A673 (cell line): ENCODE measurements around the gene CNIH3. TPM values are rescaled to one million over a fixed set of nuclear protein-coding genes. Genes with fewer than 3 reads are reported as not detected.

ENCODE experiments used
- BruUV-seq: library from RNA; stranded (reverse); fragments of 400-500 nt; replicated peaks from 2 replicates; lab custom pipeline; 2021; lab: Mats Ljungman, UMichigan
- CTCF ChIA-PET: fragments of 300-600 bp; sonication (Branson Sonifier 250); formaldehyde crosslinking; loops from one replicate; lab custom pipeline; 2022; ENCODE audit warnings: antibody characterized with exemption; lab: Charles Lee
- POLR2A ChIA-PET: fragments of 300-600 bp; sonication (Branson Sonifier 250); formaldehyde crosslinking; loops from one replicate; lab custom pipeline; 2022; ENCODE audit warnings: antibody characterized with exemption; ENCODE audit not compliant: low non-redundant PET; lab: Charles Lee
- DNase-seq: peaks from one replicate; pipeline ENCODE4 v3.0.0-alpha.2; 2015; ENCODE audit warnings: low spot score
- H3K27ac ChIP-seq: fragments of 200-600 bp; sonication (generic); 2 replicates; pipeline ENCODE4 v1.5.1; 2016; ENCODE audit warnings: mixed run types, low read depth, mild to moderate bottlenecking, mixed read lengths, antibody characterized with exemption, low read length; ENCODE audit not compliant: poor library complexity, severe bottlenecking
- H3K27me3 ChIP-seq: fragments of 200-600 bp; sonication (generic); replicated peaks from 2 replicates; pipeline ENCODE4 v1.6.1; 2017; ENCODE audit warnings: mixed run types, low read depth, mild to moderate bottlenecking, mixed read lengths, antibody characterized with exemption, low read length; ENCODE audit not compliant: insufficient read depth, poor library complexity
- H3K36me3 ChIP-seq: fragments of 200-600 bp; sonication (generic); 2 replicates; pipeline ENCODE4 v1.6.1; 2016; ENCODE audit warnings: mixed run types, mild to moderate bottlenecking, mixed read lengths, antibody characterized with exemption, low read length; ENCODE audit not compliant: insufficient read depth, poor library complexity, severe bottlenecking
- H3K4me1 ChIP-seq: fragments of 200-600 bp; sonication (generic); 2 replicates; pipeline ENCODE4 v1.6.1; 2017; ENCODE audit warnings: mixed run types, mild to moderate bottlenecking, mixed read lengths, antibody characterized with exemption, low read length; ENCODE audit not compliant: insufficient read depth, poor library complexity, severe bottlenecking
- H3K4me3 ChIP-seq: fragments of 200-600 bp; sonication (generic); 2 replicates; pipeline ENCODE4 v1.5.1; 2016; ENCODE audit warnings: low read depth, mixed run types, mild to moderate bottlenecking, mixed read lengths, low read length; ENCODE audit not compliant: poor library complexity, severe bottlenecking
- H3K9me3 ChIP-seq: fragments of 200-600 bp; sonication (generic); 2 replicates; pipeline ENCODE4 v1.6.1; 2016; ENCODE audit warnings: mixed run types, low read depth, mild to moderate bottlenecking, mixed read lengths, antibody characterized with exemption, low read length; ENCODE audit not compliant: poor library complexity, severe bottlenecking
- CTCF ChIP-seq: fragments of 300-800, 200-600 bp; sonication (generic); conservative IDR thresholded peaks from 2 replicates; pipeline ENCODE4 v1.5.1; 2017; ENCODE audit warnings: low read depth, mild to moderate bottlenecking, antibody characterized with exemption, low read length, moderate library complexity, mixed read lengths
- EZH2 ChIP-seq: fragments of 200-600 bp; sonication (generic); IDR thresholded peaks from 2 replicates; pipeline ENCODE4 v1.6.1; 2017; ENCODE audit warnings: borderline replicate concordance, low read depth, mild to moderate bottlenecking, mixed read lengths, antibody characterized with exemption, low read length; ENCODE audit not compliant: poor library complexity, severe bottlenecking
- intact Hi-C: fragments of 100-400 bp; cut with micrococcal nuclease; formaldehyde crosslinking; loops from one replicate; pipeline ENCODE4 v1.10.0; 2022; ENCODE audit not compliant: unreplicated experiment
- total RNA-seq: library from RNA; stranded (reverse); gene quantifications from 2 replicates; pipeline ENCODE4 v1.2.3, GENCODE V29; 2021

Gene CNIH3
- total RNA-seq, 1 experiment from 2014 or later: 3.8 TPM

- H3K4me3 ChIP-seq: no peak overlapping the region
- H3K27ac ChIP-seq: no peak overlapping the region
- ChIA-PET CTCF (no interaction called here), POLR2A (no interaction called here)
- no peaks in the 10 kb centered on the region for H3K27me3 ChIP-seq
- no peak for TF ChIP-seq CTCF
- TF ChIP-seq EZH2: no peak
- BruUV-seq: no TSS peak
- intact Hi-C loops: no loop called here
- H3K9me3 ChIP-seq: no peaks in the 10 kb centered on the region
- DNase-seq: no peak
- peaks cover 4% of the 10 kb centered on the region for H3K4me1 ChIP-seq
- H3K36me3 ChIP-seq: no peaks in the 10 kb centered on the region
Observed at GRCh38 chr1:224629965-224630364, 13.8 kb downstream of the CNIH3 start.

GRCh38 chr1:224631462-224632115 lies 15.5 kb downstream of the CNIH3 start:
- Histone ChIP-seq H3K4me3 (no peak overlapping the region), H3K4me1 (peaks cover 11% of the 10 kb centered on the region), H3K36me3 (no peaks in the 10 kb centered on the region), H3K27me3 (no peaks in the 10 kb centered on the region), H3K9me3 (no peaks in the 10 kb centered on the region), H3K27ac (no peak overlapping the region)
- CTCF ChIA-PET: no interaction called here
- no peak for TF ChIP-seq CTCF
- TF ChIP-seq EZH2: no peak
- POLR2A ChIA-PET: no interaction called here
- no TSS peak for BruUV-seq
- intact Hi-C loops: no loop called here
- DNase-seq: no peak

GRCh38 chr1:224632381-224632871 lies 16.3 kb downstream of the CNIH3 start:
- no TSS peak for BruUV-seq

More at GRCh38 chr1:224632381-224632871, 16.3 kb downstream of the CNIH3 start:
- no peaks in the 10 kb centered on the region for H3K27me3 ChIP-seq
- ChIA-PET POLR2A (no interaction called here), CTCF (no interaction called here)
- no peak overlapping the region for H3K27ac ChIP-seq
- H3K9me3 ChIP-seq: no peaks in the 10 kb centered on the region
- peaks cover 13% of the 10 kb centered on the region for H3K4me1 ChIP-seq
- no peak overlapping the region for H3K4me3 ChIP-seq
- no peak for DNase-seq
- TF ChIP-seq CTCF (no peak), EZH2 (no peak)
- H3K36me3 ChIP-seq: no peaks in the 10 kb centered on the region
- intact Hi-C loops: no loop called here
